Renal pelvis (tissue), 4 donors: Measurements from ENCODE around the gene TOPBP1. TPM values are rescaled to one million over a fixed set of nuclear protein-coding genes. Genes with fewer than 3 reads are reported as not detected.
"Not testable (repeated sequence)": the region's sequence is repeated elsewhere in the genome, so short reads cannot be mapped to it uniquely, and the experiment has no call there.

Source experiments
- DNase-seq: peaks from one replicate; pipeline ENCODE4 v3.0.0-alpha.2; 2013
- polyA plus RNA-seq, 3 donors: library from polyadenylated mRNA; unstranded; fragments of 120-200 nt; gene quantifications; one replicate each; pipeline ENCODE4 v1.2.1, GENCODE V29; 2013; ENCODE audit not compliant: insufficient read length in 3 of 3

The TOPBP1 gene
- polyA plus RNA-seq, 3 donors, result 40.2 to 45.7 (median 42.0) TPM

DNA sequence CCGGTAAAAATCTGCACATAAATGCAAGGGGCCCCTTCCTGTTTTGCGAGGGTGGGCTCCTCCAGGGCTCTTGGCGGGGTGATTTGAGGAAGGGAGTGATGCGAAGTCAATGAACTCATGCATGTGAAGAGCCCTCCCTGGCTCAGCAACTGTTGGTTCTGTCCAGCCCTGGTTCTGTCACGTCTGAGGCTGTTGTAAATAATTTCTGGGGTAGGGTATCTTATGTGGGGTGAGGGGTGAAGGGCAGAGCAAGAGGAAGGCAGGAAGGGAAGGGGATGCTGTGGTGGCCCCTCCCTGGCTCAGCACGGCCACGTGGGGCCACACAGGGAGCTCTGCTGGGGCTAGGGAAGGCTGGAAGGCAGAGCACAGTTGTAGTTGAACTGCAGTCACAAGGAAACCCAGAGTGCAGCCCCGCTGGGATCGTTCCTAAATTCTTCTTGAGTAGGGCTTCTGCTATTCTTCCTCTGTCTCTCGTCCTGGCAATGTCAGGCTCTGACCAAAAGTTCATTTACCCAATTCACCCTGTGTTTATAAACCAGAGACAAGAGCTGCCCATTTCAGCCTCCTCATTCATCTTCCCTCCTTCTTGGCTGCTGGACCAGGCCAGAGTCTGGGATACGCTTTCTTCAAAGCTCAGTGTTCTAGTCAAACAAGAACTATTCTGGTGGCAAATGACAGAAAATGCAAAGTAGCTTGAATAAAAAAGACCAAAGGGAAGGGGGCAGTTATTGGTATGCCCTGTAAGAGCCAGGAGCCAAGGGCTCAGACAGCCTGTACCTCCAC, 14.8 kb upstream of the TOPBP1 start:
- DNase-seq, result no peak

DNA sequence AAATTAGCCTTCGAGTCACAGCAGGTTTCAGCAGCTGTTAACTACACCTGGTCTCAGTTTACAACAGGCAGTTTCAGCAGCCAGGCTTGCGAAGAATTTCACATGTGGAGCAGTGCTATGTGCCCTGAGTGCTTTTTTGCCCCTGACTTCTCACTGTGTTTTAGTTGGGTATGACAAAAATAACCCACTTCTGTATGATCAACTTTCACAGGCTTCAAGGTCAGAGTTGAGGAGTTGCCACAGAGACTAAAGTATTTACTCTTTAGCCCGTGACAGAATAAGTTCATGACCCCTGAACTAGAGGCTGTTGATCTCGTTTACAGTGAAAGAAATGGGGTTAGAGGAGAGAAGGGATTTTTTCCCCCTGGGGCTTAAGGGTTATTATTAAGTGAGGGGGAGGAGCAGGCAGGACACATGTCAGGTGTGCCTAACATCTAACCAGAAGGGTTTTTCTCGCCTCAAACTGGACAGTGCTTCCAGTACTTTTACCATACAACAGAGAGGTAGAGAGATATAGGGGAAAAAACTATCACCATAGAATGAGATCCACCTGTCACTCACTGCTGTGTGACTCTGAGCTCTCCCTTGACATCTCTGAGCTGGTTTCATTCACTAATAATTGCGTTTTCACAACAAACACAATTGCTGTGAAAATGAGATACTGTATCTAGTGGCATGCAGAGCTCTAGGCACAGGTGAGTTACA, 14.0 kb upstream of the TOPBP1 start:
- DNase-seq, result no peak

DNA sequence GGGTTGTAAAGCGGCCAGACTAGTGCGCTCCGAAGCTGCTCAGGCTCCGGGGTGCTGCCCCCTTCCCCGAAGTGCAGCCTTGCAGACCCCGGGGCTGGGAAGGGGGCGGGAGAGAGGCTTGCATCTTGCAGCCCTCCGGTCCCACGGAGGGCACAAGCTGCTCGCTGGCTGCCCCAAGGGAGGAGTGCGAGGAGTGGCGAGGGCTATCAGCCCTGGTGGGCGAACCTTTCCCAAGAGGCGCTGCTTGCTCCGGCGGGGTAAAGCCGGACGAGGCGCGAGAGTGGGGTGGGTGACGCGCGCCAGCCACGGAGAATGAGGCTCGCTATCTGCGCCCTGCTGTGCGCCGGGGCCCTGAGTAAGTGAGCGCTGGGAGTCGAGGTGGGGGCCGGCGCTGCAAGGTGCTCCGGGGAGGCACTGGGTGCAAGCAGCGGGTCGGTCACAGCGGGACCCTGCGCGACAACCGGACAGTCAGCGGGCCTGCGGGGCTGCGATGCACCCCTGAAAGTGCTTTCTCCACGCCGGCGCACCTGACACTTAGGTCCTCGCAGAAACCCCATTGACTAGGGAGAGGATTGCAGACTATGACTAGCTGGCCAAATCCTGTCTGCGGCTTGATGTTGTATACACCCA, 12.7 kb upstream of the TOPBP1 start:
- DNase-seq, result no peak

DNA sequence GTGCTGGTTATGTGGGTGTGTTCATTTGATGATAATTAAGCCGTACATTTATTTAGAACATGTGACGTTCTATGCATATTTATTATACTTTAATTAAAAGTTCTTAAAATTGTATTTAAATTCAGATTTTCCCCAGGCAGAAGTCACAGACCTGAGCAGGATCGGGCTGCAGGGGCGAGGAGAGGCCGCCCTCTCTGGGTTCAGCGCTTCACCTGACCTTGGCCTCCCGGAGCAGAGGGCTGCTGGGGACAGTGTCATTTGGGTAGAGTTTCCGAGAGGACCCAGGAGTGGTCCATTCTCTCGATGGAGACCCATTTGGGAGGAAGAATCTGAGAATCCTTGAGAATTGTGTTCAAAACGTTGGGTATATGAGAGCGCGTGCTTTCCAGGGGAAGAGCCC, 12.0 kb upstream of the TOPBP1 start:
- DNase-seq, result no peak

DNA sequence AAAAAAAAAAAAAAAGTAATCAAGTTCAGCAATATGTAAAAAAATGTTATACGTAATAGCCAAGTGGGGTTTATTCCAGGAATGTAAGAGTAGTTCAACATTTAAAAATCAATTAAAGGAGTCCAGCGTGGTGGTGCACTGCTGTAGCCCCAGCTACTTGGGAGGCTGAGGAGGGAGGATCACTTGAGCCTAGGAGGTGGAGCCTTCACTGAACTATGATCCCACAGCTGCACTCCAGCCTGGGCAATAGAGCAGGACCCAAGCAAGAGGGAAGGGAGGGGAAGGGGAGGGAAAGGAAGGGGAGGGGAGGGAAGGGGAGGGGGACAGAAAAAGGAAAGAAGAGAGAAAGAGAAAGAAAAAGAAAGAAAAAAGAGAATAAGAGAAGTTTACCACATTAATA, 10.7 kb upstream of the TOPBP1 start:
- DNase-seq, result no peak

DNA sequence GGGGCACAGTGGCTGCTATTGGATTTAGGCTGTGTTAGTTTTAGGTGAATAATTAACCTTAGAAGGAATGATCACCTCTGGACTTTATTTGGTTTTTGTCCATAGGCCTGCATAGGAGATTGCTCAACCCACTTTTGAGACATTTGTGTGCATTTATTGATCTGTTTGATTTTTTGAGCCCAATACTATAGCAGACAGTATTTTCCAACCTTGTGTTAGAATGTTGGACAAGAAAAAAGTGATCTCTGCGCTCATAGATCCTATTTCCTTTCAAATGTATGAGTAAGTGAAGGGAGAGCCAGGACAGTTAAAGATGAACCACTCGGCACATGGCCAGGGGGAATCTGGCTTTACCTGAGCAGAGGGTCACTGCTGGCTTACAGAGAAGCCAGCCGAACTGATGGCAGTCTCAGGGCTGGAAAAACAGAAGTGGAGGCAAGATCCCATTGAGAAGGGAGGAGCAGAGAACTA, 8.8 kb upstream of the TOPBP1 start:
- DNase-seq, result no peak

DNA sequence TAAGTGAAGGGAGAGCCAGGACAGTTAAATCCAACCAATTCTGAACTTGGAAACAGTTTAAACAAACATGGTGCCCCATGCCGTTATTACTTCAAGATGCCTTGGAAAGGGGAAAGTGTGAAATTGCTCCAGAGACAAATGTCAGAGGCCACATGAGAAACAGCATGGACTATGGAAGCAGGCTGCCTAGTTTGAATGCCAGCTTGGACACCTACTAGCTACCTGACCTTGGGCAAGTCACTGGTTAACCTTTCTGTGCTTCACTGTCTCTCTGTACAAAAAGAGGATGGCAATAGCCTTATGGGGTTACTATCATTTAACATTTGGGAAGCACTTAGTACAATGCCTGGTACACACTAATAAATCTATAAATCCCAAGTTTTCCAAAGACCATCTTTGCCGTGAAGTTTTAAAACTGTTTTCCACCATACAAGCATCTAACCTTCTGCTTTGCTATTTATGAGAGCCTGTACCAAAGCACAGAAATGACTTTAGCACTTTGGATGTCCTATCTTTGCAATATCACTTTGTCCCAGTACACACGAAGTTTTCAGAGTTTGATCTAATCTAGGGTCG, 8.3 kb upstream of the TOPBP1 start:
- DNase-seq, result no peak

DNA sequence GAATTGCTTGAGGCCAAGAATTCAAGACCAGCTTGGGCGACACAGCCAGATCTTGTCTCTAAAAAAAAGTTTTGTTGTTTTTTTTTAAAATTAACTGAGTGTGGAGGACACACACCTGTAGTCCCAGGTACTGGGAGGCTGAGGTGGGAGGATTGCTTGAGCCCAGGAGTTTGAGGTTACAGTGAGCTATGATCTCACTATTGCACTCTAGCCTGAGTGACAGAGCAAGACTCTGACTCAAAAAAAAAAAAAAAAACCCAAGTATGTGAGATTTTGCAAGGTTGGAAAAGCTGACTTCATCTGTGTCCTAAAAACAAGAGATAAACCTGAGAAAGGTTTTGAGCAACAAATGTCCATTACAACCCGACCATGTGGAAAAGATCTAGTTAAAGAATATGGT, 5.4 kb upstream of the TOPBP1 start:
- DNase-seq, result no peak

DNA sequence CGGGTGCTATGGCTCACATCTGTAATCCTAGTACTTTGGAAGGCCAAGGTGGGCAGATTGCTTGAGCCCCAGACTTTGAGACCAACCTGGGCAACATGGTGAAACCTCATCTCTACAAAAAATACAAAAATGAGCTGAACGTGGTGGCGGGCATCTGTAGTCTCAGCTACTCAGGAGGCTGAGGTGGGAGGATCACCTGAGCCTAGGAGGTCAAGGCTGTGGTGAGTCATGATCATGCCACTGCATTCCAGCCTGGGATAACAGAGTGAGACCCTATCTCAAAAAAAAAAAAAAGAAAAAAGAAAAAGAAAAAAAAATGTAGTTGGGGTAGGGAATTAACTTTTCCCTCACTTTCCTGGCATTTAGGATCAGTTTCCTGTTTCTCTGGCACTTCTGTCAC, 3.4 kb upstream of the TOPBP1 start:
- DNase-seq, result not testable (repeated sequence)

DNA sequence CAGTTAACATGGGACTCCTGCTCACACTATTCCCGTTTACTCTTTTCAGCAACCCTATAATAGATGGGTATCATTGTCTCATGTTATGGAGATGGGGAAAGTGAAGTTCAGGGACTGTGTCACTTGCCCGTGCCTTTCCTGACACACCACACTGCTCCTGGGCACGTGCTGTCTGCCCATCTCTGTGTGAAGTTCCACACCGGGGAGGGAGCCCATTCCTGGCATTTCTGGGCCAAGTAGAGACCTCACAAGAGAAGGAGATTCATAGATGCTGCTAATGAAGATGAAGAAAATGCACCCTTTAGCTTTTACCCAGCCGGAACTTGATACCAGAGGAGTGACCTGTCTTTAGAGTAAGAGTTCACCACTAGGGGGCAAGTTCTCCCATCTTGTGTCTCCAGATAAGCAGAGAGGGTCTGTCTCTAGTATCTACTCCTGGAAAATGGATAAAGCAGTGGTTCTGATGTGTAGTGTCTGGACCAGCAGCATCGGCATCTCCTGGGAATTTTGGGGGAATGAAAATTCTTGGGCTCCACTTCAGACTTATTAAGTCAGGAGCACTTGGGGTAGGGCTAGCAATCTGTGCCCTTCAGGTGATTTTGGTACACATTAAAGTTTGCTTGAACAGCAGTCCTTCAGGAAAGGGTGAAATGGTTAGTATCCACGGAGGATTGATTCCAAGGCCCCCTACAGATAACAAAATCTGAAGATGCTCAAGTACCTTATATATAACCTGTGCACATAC, 2.0 kb upstream of the TOPBP1 start:
- peak; percentile 67 for DNase-seq

DNA sequence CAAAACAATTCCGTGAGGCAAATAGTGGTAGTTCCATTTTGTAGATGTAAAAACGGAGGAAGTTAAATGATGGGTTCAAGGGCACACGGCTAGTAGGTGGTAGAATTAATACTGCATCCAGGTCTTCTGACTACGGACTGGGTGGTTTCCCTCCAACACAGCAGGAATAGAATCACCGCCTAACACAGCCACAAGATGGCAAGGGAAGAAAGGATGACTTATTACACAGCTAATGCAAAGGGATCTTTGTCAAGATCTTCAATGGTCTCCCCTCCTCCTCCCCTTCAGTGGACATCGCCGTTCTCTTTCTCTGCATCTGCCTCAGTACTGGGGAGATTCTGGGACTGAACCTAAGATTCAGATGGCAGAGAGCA, 524 bp upstream of the TOPBP1 start:
- DNase-seq, result peak; percentile 28

DNA sequence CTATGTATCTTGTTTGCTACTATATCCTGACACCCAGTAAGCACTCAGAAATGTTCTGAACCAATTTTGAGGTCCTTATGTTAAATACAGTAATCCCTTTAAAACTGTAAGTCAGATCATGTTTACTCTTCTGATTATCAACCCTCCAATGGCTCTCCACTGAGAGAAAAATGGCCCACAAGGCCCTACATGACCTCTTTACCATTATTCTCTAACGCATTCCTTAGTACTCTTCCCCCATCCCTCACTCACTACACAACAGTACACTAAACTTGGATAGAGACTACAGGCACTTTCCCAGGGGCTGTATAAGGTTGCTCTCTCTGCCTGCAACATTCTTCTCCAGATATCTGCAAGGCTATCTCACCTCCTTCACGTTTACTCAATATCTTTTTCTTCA, 1.9 kb downstream of the TOPBP1 start:
- no peak for DNase-seq

DNA sequence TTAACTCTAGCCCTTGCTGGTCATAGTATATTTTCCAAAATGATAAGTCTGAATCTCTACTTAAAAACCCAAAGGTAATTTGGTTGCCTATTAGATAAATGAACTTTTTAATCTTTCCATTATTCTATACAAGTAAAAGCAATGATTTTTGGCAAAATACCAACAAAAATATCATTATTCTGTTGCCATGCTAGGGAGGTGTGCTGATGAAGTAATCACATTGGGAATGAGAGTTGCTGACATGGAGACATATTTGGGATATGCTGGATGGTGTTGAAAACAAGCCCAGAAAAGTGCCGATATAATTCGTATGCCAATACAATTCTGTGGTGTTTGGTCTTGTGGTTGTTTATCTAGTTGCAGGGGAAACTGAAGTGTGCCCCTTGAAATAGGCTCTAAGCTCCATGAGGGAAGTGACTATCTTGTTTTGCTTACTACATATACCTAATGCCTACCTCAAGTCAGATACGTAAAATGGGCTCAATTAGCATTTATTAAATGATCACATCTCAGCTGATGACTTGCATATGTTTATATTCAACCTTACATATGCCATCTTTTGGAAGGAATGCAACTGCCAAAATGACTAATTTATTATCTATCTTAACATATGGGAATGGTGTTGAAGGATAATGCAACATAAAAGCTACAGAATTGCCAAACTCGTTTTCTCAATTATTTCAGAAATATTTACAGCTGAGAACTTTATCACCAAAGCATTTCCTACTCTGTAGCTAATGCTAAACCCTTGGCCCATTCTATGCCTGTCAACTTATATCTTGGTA, 5.8 kb downstream of the TOPBP1 start:
- DNase-seq, result no peak

DNA sequence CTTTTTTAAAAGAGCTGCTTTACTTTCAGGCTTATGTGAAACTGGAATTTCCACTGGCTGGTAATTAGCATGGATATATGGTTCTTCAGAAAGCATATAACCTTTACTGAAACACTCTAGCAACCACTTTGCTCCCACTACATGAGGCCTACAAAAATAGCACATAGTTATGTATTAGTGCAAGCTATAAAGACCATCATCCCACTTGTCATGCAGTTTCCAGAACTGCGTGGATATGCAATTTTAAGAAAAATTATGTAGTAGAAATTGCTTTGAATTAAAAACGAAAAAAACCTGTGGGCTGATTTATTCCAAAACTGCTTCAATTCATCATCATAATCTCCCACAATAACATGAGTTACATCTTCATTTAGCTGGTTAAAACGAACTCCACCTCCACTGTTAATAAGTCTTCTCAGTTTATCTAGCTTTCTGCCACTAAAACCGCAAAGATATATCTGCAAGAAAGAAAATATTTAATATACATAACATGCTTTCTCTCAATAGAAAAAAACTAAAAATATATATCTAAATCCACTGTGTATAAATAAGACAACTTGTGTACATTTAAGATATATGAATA, 12.2 kb downstream of the TOPBP1 start:
- DNase-seq, result no peak

DNA sequence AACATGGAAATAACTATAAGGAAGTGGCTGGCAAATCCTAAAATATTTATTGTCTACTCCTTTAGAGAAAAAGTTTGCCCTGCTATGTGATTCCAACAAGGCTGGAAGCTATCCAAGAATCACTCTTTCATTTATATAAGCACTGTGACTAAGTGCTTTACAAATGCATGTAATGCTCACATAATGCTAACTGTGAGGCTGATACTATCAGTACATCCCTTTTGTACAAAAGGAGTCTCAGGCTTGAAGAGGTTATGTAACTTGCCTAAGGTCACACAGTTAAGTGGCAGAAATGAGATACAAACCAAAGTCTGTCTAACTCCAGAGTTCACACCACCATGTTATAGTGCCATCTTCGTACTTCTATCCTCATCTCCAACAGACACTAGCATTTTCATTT, 17.0 kb downstream of the TOPBP1 start:
- DNase-seq, result no peak

DNA sequence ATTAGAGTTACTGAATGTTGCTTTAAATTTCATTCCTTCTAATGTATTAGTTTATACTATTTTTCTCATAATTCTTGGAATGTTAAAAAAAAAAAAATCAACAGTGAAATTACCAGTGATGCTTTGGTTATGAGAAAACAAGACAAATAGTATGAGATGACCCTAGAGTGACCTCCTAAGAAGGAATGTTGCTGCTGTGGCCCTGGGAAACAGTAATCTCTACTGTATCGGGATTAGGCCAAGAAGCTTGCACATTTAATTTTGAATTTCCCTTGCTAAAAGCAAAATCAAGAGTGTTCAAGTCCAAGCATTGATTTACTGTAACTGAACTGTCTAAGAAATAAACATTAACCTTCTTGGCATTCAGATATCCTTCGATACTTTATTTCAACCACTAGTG, 18.1 kb downstream of the TOPBP1 start:
- no peak for DNase-seq

DNA sequence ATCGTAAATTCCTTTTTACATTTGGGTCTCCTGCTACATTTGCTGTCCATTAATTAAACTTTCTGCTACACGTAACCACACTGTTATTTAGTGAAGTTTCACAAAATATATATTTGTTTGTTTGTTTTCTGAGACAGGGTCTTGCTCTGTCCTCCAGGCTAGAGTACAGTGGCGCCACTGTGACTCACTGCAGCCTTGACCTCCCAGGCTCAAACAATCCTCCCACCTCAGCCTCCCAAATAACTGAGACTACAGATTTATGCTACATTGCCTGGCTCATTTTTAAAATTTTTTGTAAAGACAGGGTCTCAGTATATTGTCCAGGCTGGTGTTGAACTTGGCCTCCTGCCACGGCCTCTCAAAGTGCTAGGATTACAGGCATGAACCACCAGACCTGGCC, 20.5 kb downstream of the TOPBP1 start:
- no peak for DNase-seq

DNA sequence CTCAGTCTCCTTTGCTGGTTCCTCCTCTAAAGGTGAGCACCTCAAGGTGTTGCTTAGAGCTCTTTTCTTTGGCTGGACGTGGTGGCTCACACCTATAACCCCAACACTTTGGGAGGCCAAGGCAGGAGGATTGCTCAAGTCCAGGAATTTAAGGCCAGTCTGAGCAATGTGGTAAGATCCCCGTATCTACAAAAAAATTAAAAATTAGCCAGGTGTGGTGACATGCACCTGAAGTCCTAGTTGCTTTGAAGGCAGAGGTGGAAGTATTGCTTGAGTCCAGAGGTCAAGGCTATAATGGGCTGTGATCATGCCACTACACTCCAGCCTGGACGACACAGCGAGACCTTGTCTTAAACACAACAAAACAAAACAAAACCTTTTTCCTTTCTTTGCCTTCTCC, 28.3 kb downstream of the TOPBP1 start:
- DNase-seq, result no peak

DNA sequence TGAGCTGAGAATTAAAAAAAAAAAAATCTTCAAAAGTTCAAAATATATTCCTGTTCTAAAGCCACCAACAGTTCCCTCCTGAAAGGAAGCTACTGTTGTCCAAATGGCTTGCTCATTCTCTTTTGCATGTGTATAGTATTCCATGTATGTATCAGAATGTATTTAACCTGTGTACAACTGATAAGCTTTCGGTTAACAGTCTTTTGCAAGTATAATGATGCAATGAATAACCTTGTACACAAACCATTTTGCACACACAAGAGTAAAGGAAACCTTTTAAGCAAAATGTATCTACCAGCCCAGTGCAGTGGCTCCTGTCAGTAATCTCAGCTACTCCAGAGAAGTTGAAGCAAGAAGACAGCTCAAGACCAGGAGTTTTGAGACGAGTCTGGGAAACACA, 32.6 kb downstream of the TOPBP1 start:
- DNase-seq, result no peak

DNA sequence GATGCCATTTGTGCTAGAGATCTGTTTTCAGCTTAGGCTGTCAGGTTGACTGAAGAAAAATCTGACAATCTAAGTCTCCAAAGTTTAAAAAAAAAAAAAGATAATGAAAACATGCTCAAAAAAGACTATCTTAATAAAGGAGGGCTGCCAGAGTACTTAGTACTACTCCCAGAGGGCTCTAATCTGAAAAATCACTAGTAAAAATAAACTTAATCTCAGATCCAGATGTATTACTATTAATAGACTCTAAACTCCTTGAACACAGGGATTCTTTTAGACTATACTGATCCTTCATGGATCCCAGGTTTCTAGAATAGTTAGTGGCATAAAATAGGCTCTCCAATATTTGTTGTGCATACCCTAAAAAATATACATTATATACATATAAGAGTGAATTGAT, 34.0 kb downstream of the TOPBP1 start:
- no peak for DNase-seq
